ENCODE measurements around the gene FADS2.

The FADS2 gene

GRCh38 chr11:61872935-61873565, 45.0 kb downstream of the FADS2 start:
- no peak overlapping the region for H3K4me3 ChIP-seq (replicated peaks; ENCODE audit: low read depth, low read length)
- no peak for DNase-seq (ENCODE audit: extremely low read depth, low read depth)
- TF ChIP-seq CTCF (IDR thresholded peaks at IDR 0.05; ENCODE audit: low read depth, low read length, missing control alignments), result no peak

- TF ChIP-seq CTCF (IDR thresholded peaks at IDR 0.05; ENCODE audit: low read depth, low read length, missing control alignments), result no peak
- DNase-seq (ENCODE audit: extremely low read depth, low read depth), result no peak
- no peak overlapping the region for H3K4me3 ChIP-seq (replicated peaks; ENCODE audit: low read depth, low read length)
Measured at GRCh38 chr11:61873588-61874376, 45.7 kb downstream of the FADS2 start.

- DNase-seq (ENCODE audit: extremely low read depth, low read depth), result no peak
- TF ChIP-seq CTCF (IDR thresholded peaks at IDR 0.05; ENCODE audit: low read depth, low read length, missing control alignments), result no peak
Measured at GRCh38 chr11:61874377-61874809, 46.3 kb downstream of the FADS2 start.

GRCh38 chr11:61874853-61875252, 46.8 kb downstream of the FADS2 start:
- no peak for TF ChIP-seq CTCF (IDR thresholded peaks at IDR 0.05; ENCODE audit: low read depth, low read length, missing control alignments)
- no peak for DNase-seq (ENCODE audit: extremely low read depth, low read depth)
- H3K4me3 ChIP-seq (replicated peaks; ENCODE audit: low read depth, low read length), result no peak overlapping the region

More at GRCh38 chr11:61874377-61874809, 46.3 kb downstream of the FADS2 start:
- H3K4me3 ChIP-seq (replicated peaks; ENCODE audit: low read depth, low read length), result no peak overlapping the region

GRCh38 chr11:61875698-61876097, 47.6 kb downstream of the FADS2 start:
- H3K4me3 ChIP-seq (replicated peaks; ENCODE audit: low read depth, low read length), result no peak overlapping the region
- no peak for TF ChIP-seq CTCF (IDR thresholded peaks at IDR 0.05; ENCODE audit: low read depth, low read length, missing control alignments)
- no peak for DNase-seq (ENCODE audit: extremely low read depth, low read depth)

GRCh38 chr11:61879152-61879551, 51.1 kb downstream of the FADS2 start:
- H3K4me3 ChIP-seq (replicated peaks; ENCODE audit: low read depth, low read length), result no peak overlapping the region
- TF ChIP-seq CTCF (IDR thresholded peaks at IDR 0.05; ENCODE audit: low read depth, low read length, missing control alignments), result no peak
- DNase-seq (ENCODE audit: extremely low read depth, low read depth), result no peak

All from HFF-Myc (cell line).